Fibroblast of lung (primary cell): Measurements from ENCODE around the gene ASIC3. TPM values are rescaled to one million over a fixed set of nuclear protein-coding genes. Genes with fewer than 3 reads are reported as not detected.

Experiments
- DNase-seq, 2 donors: peaks; one replicate each; pipeline versions ENCODE4 v3.0.0 to v3.0.0-alpha.2; 2010; ENCODE audit warnings: low read depth in 2 of 2
- H2AFZ ChIP-seq: 2 replicates; pipeline ENCODE4 v1.5.1; 2012; ENCODE audit warnings: low read length, control low read depth, inconsistent platforms
- H3K27ac ChIP-seq: 2 replicates; pipeline ENCODE4 v1.5.1; 2011; ENCODE audit warnings: low read length, control low read depth; ENCODE audit not compliant: insufficient read depth
- H3K27me3 ChIP-seq: 2 replicates; pipeline ENCODE4 v1.5.1; 2011; ENCODE audit warnings: mild to moderate bottlenecking, low read length; ENCODE audit not compliant: control insufficient read depth, insufficient read depth
- H3K36me3 ChIP-seq: 2 replicates; pipeline ENCODE4 v1.5.1; 2011; ENCODE audit warnings: low read length; ENCODE audit not compliant: control insufficient read depth, insufficient read depth
- H3K4me1 ChIP-seq: 2 replicates; pipeline ENCODE4 v1.5.1; 2011; ENCODE audit warnings: low read length; ENCODE audit not compliant: control insufficient read depth, insufficient read depth; ENCODE audit errors: extremely low read depth
- H3K4me2 ChIP-seq: 2 replicates; pipeline ENCODE4 v1.5.1; 2011; ENCODE audit warnings: low read length, control low read depth; ENCODE audit not compliant: insufficient read depth; ENCODE audit errors: extremely low read depth
- H3K4me3 ChIP-seq, 4 experiments: fragments of 200-600 bp in 1 of 4; sonication (generic) in 1 of 4; replicated peaks in 1 of 4; 2 replicates each; pipeline ENCODE4 v1.5.1; 2011 to 2016; ENCODE audit warnings: low read length in 4 of 4, low read depth in 3 of 4, mild to moderate bottlenecking in 3 of 4, control low read depth in 2 of 4, inconsistent platforms in 1 of 4, mixed read lengths in 1 of 4; ENCODE audit not compliant: insufficient read depth in 1 of 4; ENCODE audit errors: control extremely low read depth in 1 of 4
- H3K79me2 ChIP-seq: 2 replicates; pipeline ENCODE4 v1.5.1; 2012; ENCODE audit warnings: mild to moderate bottlenecking, low read length, inconsistent platforms; ENCODE audit not compliant: control insufficient read depth, insufficient read depth
- H3K9ac ChIP-seq: 2 replicates; pipeline ENCODE4 v1.5.1; 2011; ENCODE audit warnings: mild to moderate bottlenecking, low read length, control low read depth; ENCODE audit not compliant: insufficient read depth
- H3K9me3 ChIP-seq: 2 replicates; pipeline ENCODE4 v1.5.1; 2012; ENCODE audit warnings: low read depth, low read length; ENCODE audit not compliant: control insufficient read depth, insufficient read depth
- H4K20me1 ChIP-seq: 2 replicates; pipeline ENCODE4 v1.5.1; 2011; ENCODE audit warnings: low read length; ENCODE audit not compliant: control insufficient read depth, insufficient read depth; ENCODE audit errors: extremely low read depth
- CTCF ChIP-seq, 2 donors: IDR thresholded peaks in 1 of 2; conservative IDR thresholded peaks in 1 of 2; 1 replicate in 1 of 2; 2 replicates in 1 of 2; pipeline ENCODE4 v1.5.1; 2011 to 2012; ENCODE audit warnings: low read length in 2 of 2, control low read depth in 1 of 2, inconsistent platforms in 1 of 2, low read depth in 1 of 2, mild to moderate bottlenecking in 1 of 2
- EZH2 ChIP-seq: IDR thresholded peaks from 2 replicates; pipeline ENCODE4 v1.5.1; 2012; ENCODE audit warnings: low read length, control low read depth, mild to moderate bottlenecking; ENCODE audit errors: missing control alignments
- polyA plus RNA-seq, 2 donors: library from polyadenylated mRNA; depleted of rRNA in 1 of 2; stranded (reverse) in 1 of 2; unstranded in 1 of 2; fragments of >200 nt; gene quantifications; 2 replicates each; pipeline ENCODE4 v1.2.1, GENCODE V29; 2011 to 2012; ENCODE audit warnings: missing spikeins in 1 of 2
- total RNA-seq: library from RNA; depleted of rRNA; stranded (reverse); fragments of >200 nt; gene quantifications from 2 replicates; pipeline ENCODE4 v1.2.1, GENCODE V29; 2014

Gene ASIC3
- total and polyA plus RNA-seq, 2 donors (not counting 1 experiment from before 2014, with no cell fraction given), result 0.07 to 0.17 TPM

- H3K9me3 ChIP-seq, result no peaks in the 10 kb centered on the region
- no peaks in the 10 kb centered on the region for H3K79me2 ChIP-seq
- no peak for TF ChIP-seq CTCF (conservative IDR thresholded peaks at IDR 0.05 in 1 of 2, IDR thresholded peaks at IDR 0.05 in 1 of 2; ENCODE audit: low read depth in 1 of 2, low read length in 2 of 2)
- TF ChIP-seq EZH2, result no peak
- no peaks in the 10 kb centered on the region for H4K20me1 ChIP-seq
- H3K27me3 ChIP-seq, result peaks cover 39% of the 10 kb centered on the region
- no peak overlapping the region for H3K4me3 ChIP-seq
- no peaks in the 10 kb centered on the region for H3K36me3 ChIP-seq
- DNase-seq, result no peak
- H2AFZ ChIP-seq, result no peak overlapping the region
- peaks cover 4% of the 10 kb centered on the region for H3K4me1 ChIP-seq
- H3K9ac ChIP-seq, result no peak overlapping the region
- no peak overlapping the region for H3K4me2 ChIP-seq
- no peak overlapping the region for H3K27ac ChIP-seq
Measured at GRCh38 chr7:151020231-151020630, 28.1 kb upstream of the ASIC3 start.

GRCh38 chr7:151023232-151023631 is 25.1 kb upstream of the ASIC3 start:
- Histone ChIP-seq H4K20me1 (no peaks in the 10 kb centered on the region), H3K4me2 (no peak overlapping the region), H3K36me3 (no peaks in the 10 kb centered on the region), H3K4me1 (peaks cover 4% of the 10 kb centered on the region), H3K4me3 (no peak overlapping the region), H3K27me3 (peaks cover 35% of the 10 kb centered on the region), H3K79me2 (no peaks in the 10 kb centered on the region), H3K27ac (no peak overlapping the region), H2AFZ (no peak overlapping the region), H3K9me3 (no peaks in the 10 kb centered on the region), H3K9ac (no peak overlapping the region)
- TF ChIP-seq EZH2 (no peak), CTCF (conservative IDR thresholded peaks at IDR 0.05 in 1 of 2, IDR thresholded peaks at IDR 0.05 in 1 of 2; ENCODE audit: low read depth in 1 of 2, low read length in 2 of 2) (no peak)
- no peak for DNase-seq

- no peaks in the 10 kb centered on the region for H3K4me1 ChIP-seq
- peaks cover 2% of the 10 kb centered on the region for H3K79me2 ChIP-seq
- H3K27me3 ChIP-seq, result peaks cover 23% of the 10 kb centered on the region
- DNase-seq, result no peak
- no peaks in the 10 kb centered on the region for H3K36me3 ChIP-seq
- H2AFZ ChIP-seq, result no peak within 1 kb of the TSS
- H3K4me3 ChIP-seq, result no peak within 1 kb of the TSS
- H3K9ac ChIP-seq, result no peak within 1 kb of the TSS
- H3K4me2 ChIP-seq, result no peak within 1 kb of the TSS
- H3K27ac ChIP-seq, result no peak within 1 kb of the TSS
- TF ChIP-seq CTCF (conservative IDR thresholded peaks at IDR 0.05 in 1 of 2, IDR thresholded peaks at IDR 0.05 in 1 of 2; ENCODE audit: low read depth in 1 of 2, low read length in 2 of 2), result no peak
- no peak for TF ChIP-seq EZH2
- H4K20me1 ChIP-seq, result no peaks in the 10 kb centered on the region
- H3K9me3 ChIP-seq, result no peaks in the 10 kb centered on the region
Measured at GRCh38 chr7:151024435-151025056, 23.8 kb upstream of the ASIC3 start, which contains the start of gene ATG9B. Gene ATG9B (minus strand): TSS chr7:151024494. CDS start chr7:151024423, 71 bp downstream.
